Activated CD8-positive, alpha-beta memory T cell treated with anti-CD3 and anti-CD28 coated beads, Interleukin-2, amount 10 ng/mL, durations not matched to agents 7 days and 5 days (primary cell): ENCODE measurements around the gene TUBB. TPM values are rescaled to one million over a fixed set of nuclear protein-coding genes. Genes with fewer than 3 reads are reported as not detected.

Experiments used
- ATAC-seq: fragments of 150-1000 bp; cut with Tn5 transposase; one replicate; pipeline ENCODE4 v1.10.0; 2021; ENCODE audit warnings: moderate library complexity
- CTCF ChIA-PET: fragments of 350-600 bp; sonication (Branson Sonifier 250); formaldehyde crosslinking; loops from one replicate; lab custom pipeline; 2021; ENCODE audit warnings: antibody characterized with exemption; lab: Charles Lee
- DNase-seq: peaks from one replicate; pipeline ENCODE4 v3.0.0-alpha.2; 2020
- H3K27ac Mint-ChIP-seq: one replicate; pipeline ENCODE4 v1.8.0; 2021; ENCODE audit warnings: mild to moderate bottlenecking, mixed read lengths
- H3K27me3 Mint-ChIP-seq: one replicate; pipeline ENCODE4 v1.8.0; 2021; ENCODE audit warnings: mixed read lengths
- H3K36me3 Mint-ChIP-seq: one replicate; pipeline ENCODE4 v1.8.0; 2021; ENCODE audit warnings: mild to moderate bottlenecking, mixed read lengths
- H3K4me1 Mint-ChIP-seq: one replicate; pipeline ENCODE4 v1.8.0; 2021; ENCODE audit warnings: mixed read lengths
- H3K4me3 Mint-ChIP-seq: one replicate; pipeline ENCODE4 v1.8.0; 2021; ENCODE audit warnings: mild to moderate bottlenecking, moderate library complexity, mixed read lengths
- H3K9me3 Mint-ChIP-seq: one replicate; pipeline ENCODE4 v1.8.0; 2022; ENCODE audit warnings: low read depth, mixed read lengths
- total RNA-seq, 2 experiments: library from RNA; stranded (reverse); gene quantifications; one replicate each; pipeline ENCODE4 v1.2.3, GENCODE V29; 2021

Gene TUBB
- total RNA-seq, 2 experiments from 2014 or later, result 1,499 to 1,522 TPM

- H3K27ac Mint-ChIP-seq, result peak within 1 kb of the TSS; percentile 77
- no peaks in the 10 kb centered on the region for H3K27me3 Mint-ChIP-seq
- H3K9me3 Mint-ChIP-seq, result no peaks in the 10 kb centered on the region
- ATAC-seq (peak; percentile 58), DNase-seq (peak; percentile 79)
- peak within 1 kb of the TSS; percentile 80 for H3K4me3 Mint-ChIP-seq
- peaks cover 40% of the 10 kb centered on the region for H3K4me1 Mint-ChIP-seq
- CTCF ChIA-PET, result interaction anchor here (0.8 to 5.3 kb wide), 9 partner anchors 11 to 146 kb away, joined by 3 to 26 read pairs (median 5); partner anchors contain the start of gene DHX16
- H3K36me3 Mint-ChIP-seq, result peaks cover 11% of the 10 kb centered on the region
These were observed 29.5 kb upstream of the TUBB start, which contains the start of gene NRM for GRCh38 chr6:30690403-30691207. Gene NRM, minus strand, starts transcription at chr6:30690984. Its CDS starts 10 bp downstream, at chr6:30690974.

DNA sequence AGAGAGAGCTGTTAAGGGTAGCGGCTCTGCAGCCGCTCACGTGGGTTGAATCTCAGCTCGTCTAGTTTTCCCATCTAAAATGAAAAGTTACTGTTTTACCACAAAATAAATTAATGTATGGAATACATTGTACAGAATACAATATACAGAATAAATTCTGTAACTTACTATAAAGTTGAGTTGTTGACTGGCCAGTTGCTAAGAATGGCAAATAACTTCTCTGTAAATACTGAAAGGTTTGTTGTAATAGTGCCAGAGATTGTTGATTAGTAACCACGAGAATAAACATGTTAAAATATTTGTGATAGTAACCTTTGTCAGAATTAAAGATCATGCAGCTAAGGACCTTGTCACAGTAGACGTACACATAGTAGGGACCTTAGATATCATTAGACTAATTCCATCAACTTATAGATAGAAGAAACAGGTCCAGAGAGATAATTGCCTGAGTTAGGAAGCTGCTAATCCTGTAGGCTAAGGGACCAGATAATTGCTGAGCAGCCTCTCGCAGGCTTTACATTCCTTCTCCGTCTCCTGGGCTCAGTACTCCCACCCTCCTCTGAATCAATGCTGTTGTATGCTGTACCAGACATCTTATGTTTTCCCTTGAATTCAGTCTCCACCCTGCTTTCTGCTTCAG is 28.8 kb upstream of the TUBB start:
- Mint-ChIP-seq H3K27ac (peak overlapping the region; percentile 58), H3K9me3 (no peaks in the 10 kb centered on the region), H3K4me3 (peak overlapping the region; percentile 80), H3K36me3 (peaks cover 5% of the 10 kb centered on the region), H3K27me3 (no peaks in the 10 kb centered on the region), H3K4me1 (peaks cover 40% of the 10 kb centered on the region)
- no peak for DNase-seq
- no peak for ATAC-seq
- CTCF ChIA-PET, result interaction anchor here (0.9 to 5.3 kb wide), 9 partner anchors 11 to 50 kb away, joined by 3 to 26 read pairs (median 5); partner anchors contain the start of gene DHX16

DNA sequence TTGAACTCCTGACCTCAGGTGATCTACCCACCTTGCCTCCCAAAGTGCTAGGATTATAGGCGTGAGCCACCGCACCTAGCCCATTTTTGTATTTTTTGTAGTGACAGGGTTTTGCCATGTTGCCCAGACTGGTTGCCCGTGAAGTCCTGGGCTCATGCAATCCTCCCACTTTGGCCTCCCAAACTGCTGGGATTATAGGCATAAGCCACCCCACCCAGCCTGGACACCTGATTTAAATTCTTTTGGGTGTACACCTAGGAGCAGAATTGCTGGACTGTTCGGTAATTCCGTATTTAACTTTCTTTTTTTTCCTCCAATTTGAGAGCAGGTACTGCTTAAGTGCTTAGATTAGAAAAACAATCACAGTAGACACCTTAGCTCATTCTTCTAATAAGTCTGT is 23.7 kb upstream of the TUBB start:
- no peak for DNase-seq
- Mint-ChIP-seq H3K9me3 (no peaks in the 10 kb centered on the region), H3K4me3 (no peak overlapping the region)

DNA sequence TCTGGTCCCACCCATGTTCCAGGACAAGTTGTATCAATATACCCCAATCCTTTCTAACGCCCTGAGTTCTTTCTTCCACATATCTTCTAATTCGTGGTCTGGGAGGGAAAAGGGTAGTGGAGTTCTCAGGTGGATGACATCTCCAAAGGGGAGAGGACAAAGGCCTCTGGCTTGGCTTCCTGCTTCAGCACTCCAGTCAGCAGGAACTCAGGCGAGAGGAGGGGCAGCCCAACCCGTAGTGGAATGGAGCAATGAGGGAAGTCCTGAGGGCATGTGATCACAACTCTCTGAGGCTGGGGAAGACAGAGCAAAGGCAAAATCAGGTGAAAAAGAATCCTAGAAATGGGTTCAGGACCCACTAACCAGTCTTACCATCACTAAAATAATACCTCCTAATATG is 19.8 kb upstream of the TUBB start:
- ATAC-seq, result no peak
- no peak overlapping the region for H3K4me3 Mint-ChIP-seq
- DNase-seq, result no peak
- H3K27me3 Mint-ChIP-seq, result no peaks in the 10 kb centered on the region
- no peaks in the 10 kb centered on the region for H3K4me1 Mint-ChIP-seq
- peaks cover 16% of the 10 kb centered on the region for H3K36me3 Mint-ChIP-seq
- CTCF ChIA-PET, result interaction anchor here (1.5 kb wide), 1 partner anchor 21 kb away, joined by 4 read pairs; no protein-coding TSS in a partner anchor
- no peak overlapping the region for H3K27ac Mint-ChIP-seq
- no peaks in the 10 kb centered on the region for H3K9me3 Mint-ChIP-seq

More for the DNA sequence above, 23.7 kb upstream of the TUBB start:
- Mint-ChIP-seq H3K27ac (no peak overlapping the region), H3K27me3 (no peaks in the 10 kb centered on the region), H3K4me1 (peaks cover 5% of the 10 kb centered on the region), H3K36me3 (peaks cover 5% of the 10 kb centered on the region)
- no peak for ATAC-seq
- CTCF ChIA-PET, result interaction anchor here (1.2 to 1.5 kb wide), 3 partner anchors 9 to 15 kb away, joined by 3 to 4 read pairs (median 3); no protein-coding TSS in a partner anchor

DNA sequence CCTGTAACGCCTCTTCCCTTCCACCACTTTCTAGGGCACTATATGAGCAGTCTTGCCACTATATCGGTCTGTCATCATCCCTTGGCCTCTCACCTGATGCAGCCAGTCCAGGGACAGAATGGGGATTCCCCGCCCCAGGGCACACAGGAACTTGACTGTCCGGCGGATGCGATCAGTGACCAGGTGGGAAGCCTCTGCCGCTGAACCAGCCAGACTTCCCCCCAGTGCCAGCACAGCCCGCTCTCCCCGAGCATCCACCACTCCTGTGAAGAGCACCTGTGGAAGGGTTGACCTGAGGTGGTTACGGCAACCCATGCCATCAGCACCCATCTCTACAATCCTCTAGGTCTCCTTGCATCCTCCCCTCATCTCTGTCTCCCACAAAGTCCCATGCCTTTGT is 17.1 kb upstream of the TUBB start:
- CTCF ChIA-PET, result interaction anchor here (1.0 to 2.4 kb wide), 5 partner anchors 11 to 28 kb away, joined by 3 to 8 read pairs (median 4); partner anchors contain the start of gene MDC1
- H3K27ac Mint-ChIP-seq, result no peak overlapping the region
- no peaks in the 10 kb centered on the region for H3K27me3 Mint-ChIP-seq
- H3K4me3 Mint-ChIP-seq, result no peak overlapping the region
- H3K4me1 Mint-ChIP-seq, result no peaks in the 10 kb centered on the region
- H3K36me3 Mint-ChIP-seq, result peaks cover 23% of the 10 kb centered on the region
- DNase-seq (no peak), ATAC-seq (no peak)
- H3K9me3 Mint-ChIP-seq, result no peaks in the 10 kb centered on the region

GRCh38 chr6:30703821-30704220 is 16.3 kb upstream of the TUBB start:
- DNase-seq (no peak), ATAC-seq (no peak)
- Mint-ChIP-seq H3K36me3 (peaks cover 23% of the 10 kb centered on the region), H3K27me3 (no peaks in the 10 kb centered on the region), H3K9me3 (no peaks in the 10 kb centered on the region), H3K4me3 (no peak overlapping the region), H3K4me1 (no peaks in the 10 kb centered on the region), H3K27ac (no peak overlapping the region)
- CTCF ChIA-PET, result interaction anchor here (1.0 to 2.4 kb wide), 6 partner anchors 14 to 27 kb away, joined by 3 to 8 read pairs (median 5); partner anchors contain the start of gene MDC1

DNA sequence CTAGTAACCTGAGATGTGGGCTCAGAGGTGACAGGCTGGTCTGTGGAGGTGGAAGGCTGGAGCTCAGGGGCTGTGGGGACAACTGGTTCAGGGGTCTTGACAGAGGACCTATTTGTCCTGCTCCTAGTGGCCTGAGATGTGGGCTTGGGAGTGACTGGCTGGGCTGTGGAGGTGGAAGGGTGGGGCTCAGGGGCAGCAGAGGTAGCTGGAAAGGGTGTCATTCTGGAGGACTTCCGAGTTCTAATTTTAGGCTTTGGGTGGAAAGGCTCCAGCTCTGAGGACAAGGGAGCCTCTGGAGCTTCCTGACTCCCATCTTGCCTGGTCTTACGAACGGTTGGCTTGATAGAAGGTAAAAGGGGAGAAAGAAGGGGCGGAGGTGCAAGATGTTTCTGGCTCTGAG is 14.5 kb upstream of the TUBB start:
- no peaks in the 10 kb centered on the region for H3K9me3 Mint-ChIP-seq
- H3K36me3 Mint-ChIP-seq, result peaks cover 22% of the 10 kb centered on the region
- CTCF ChIA-PET, result interaction anchor here (1.6 to 2.4 kb wide), 2 partner anchors 12 to 25 kb away, joined by 6 to 8 read pairs; partner anchors contain the start of gene MDC1
- ATAC-seq (no peak), DNase-seq (no peak)
- no peak overlapping the region for H3K27ac Mint-ChIP-seq
- no peaks in the 10 kb centered on the region for H3K27me3 Mint-ChIP-seq
- no peak overlapping the region for H3K4me3 Mint-ChIP-seq
- peaks cover 3% of the 10 kb centered on the region for H3K4me1 Mint-ChIP-seq

GRCh38 chr6:30707281-30707850 is 12.8 kb upstream of the TUBB start:
- Mint-ChIP-seq H3K36me3 (peaks cover 31% of the 10 kb centered on the region), H3K27me3 (no peaks in the 10 kb centered on the region), H3K9me3 (no peaks in the 10 kb centered on the region), H3K4me1 (peaks cover 20% of the 10 kb centered on the region), H3K4me3 (no peak overlapping the region), H3K27ac (no peak overlapping the region)
- ATAC-seq (no peak), DNase-seq (no peak)
- CTCF ChIA-PET, result interaction anchor here (1.2 to 1.3 kb wide), 2 partner anchors 15 to 26 kb away, joined by 3 read pairs; no protein-coding TSS in a partner anchor

DNA sequence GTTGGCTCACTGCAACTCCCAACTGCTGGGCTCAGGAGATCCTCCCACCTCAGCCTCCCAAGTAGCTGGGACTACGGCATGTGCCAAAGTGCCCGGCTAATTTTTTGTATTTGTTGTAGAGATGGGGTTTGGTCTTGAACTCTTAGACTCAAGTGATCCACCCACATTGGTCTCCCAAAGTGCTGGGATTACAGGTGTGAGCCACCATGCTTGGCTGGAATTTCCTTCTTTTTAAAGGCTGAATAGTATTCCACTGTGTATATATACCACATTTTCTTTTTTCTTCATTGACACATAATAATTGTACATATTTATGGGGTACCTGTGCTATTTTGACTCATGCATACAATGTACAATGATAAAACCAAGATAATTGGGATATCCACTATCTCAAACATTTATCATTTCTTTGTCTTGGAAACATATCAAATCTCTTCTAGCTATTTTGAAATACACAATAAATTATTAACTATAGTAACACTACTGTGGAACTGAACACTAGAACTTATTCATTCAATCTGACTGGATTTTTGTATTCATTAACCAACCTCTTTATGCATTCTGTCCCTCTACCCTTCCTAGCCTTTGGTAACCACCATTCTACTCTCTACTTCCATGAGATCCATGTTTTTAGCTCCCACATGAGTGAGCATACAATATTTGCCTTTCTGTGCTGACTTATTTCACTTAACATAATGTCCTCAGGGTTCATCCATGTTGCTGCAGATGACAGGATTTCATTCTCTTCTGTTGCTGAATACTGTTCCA is 10.9 kb upstream of the TUBB start:
- peaks cover 33% of the 10 kb centered on the region for H3K4me1 Mint-ChIP-seq
- CTCF ChIA-PET, result interaction anchor here (0.8 to 5.1 kb wide), 3 partner anchors 14 to 20 kb away, joined by 3 to 21 read pairs (median 3); partner anchors contain the start of gene NRM
- H3K9me3 Mint-ChIP-seq, result no peaks in the 10 kb centered on the region
- DNase-seq, result no peak
- peaks cover 39% of the 10 kb centered on the region for H3K36me3 Mint-ChIP-seq
- peak overlapping the region; percentile 1 for H3K27ac Mint-ChIP-seq
- no peaks in the 10 kb centered on the region for H3K27me3 Mint-ChIP-seq
- ATAC-seq, result no peak
- H3K4me3 Mint-ChIP-seq, result no peak overlapping the region

DNA sequence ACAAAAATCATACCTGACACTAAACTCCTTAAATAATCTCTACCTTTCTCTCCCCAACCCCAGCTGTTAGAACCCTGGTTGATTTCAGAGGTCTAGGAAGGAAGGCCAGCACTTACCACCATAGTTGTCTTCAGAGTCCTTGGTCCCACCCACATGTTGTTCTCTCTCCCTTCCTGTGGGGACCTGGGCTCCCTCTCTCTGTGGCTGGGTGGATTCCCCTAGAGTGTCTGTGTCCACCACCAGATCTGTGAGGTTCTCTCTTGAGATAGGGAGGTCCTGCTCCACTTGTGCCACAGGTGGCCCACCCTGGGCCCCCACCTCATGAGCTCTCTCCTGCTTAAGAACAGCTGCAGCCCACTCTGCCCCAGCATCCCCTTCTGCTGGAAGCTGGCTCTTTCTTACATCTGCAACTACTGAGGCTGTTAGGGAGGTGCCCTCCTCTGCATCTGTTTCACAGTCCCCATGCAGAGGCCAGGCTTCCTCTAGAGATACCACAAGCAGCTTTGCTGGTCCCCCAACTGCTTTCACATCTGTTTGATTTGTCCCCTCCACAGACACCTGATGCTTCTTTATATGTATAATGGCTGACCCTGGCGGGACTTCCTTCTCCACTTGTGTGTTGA is 8.3 kb upstream of the TUBB start:
- DNase-seq, result peak; percentile 69

GRCh38 chr6:30712441-30712945 is 7.7 kb upstream of the TUBB start:
- H3K4me3 Mint-ChIP-seq, result peak overlapping the region; percentile 53
- peak overlapping the region; percentile 90 for H3K27ac Mint-ChIP-seq
- CTCF ChIA-PET, result interaction anchor here (1.4 to 32.1 kb wide), 5 partner anchors 10 to 168 kb away, joined by 4 to 936 read pairs (median 19); partner anchors contain the start of genes DHX16 and NRM
- peaks cover 56% of the 10 kb centered on the region for H3K4me1 Mint-ChIP-seq
- H3K36me3 Mint-ChIP-seq, result peaks cover 52% of the 10 kb centered on the region
- no peak for ATAC-seq
- H3K9me3 Mint-ChIP-seq, result no peaks in the 10 kb centered on the region
- no peaks in the 10 kb centered on the region for H3K27me3 Mint-ChIP-seq
- DNase-seq, result no peak

More for the DNA sequence above, 8.3 kb upstream of the TUBB start:
- Mint-ChIP-seq H3K36me3 (peaks cover 52% of the 10 kb centered on the region), H3K27ac (peak overlapping the region; percentile 90), H3K27me3 (no peaks in the 10 kb centered on the region), H3K4me1 (peaks cover 53% of the 10 kb centered on the region), H3K4me3 (peak overlapping the region; percentile 53), H3K9me3 (no peaks in the 10 kb centered on the region)
- peak; percentile 81 for ATAC-seq
- CTCF ChIA-PET, result interaction anchor here (0.8 to 32.1 kb wide), 8 partner anchors 7 to 167 kb away, joined by 3 to 936 read pairs (median 7); partner anchors contain the start of genes DHX16 and NRM
